HepG2 (cell line): ENCODE results near the gene MICALL2. TPM values are rescaled to one million over a fixed set of nuclear protein-coding genes. Genes with fewer than 3 reads are reported as not detected.

Experiments used
- CEBPG ChIP-seq: IDR thresholded peaks from 2 replicates; pipeline ENCODE4 v1.6.1; 2016
- FUBP1 ChIP-seq: sonication (generic); formaldehyde crosslinking; IDR thresholded peaks from 2 replicates; pipeline ENCODE4 v1.5.1; 2020; ENCODE audit warnings: missing genetic modification reagents, mild to moderate bottlenecking, borderline replicate concordance
- HIC2 ChIP-seq: sonication (generic); formaldehyde crosslinking; IDR thresholded peaks from 2 replicates; pipeline ENCODE4 v1.9.0; 2022; ENCODE audit warnings: low read depth, missing genetic modification reagents
- HINFP ChIP-seq: sonication (generic); formaldehyde crosslinking; IDR thresholded peaks from 2 replicates; pipeline ENCODE4 v1.4.0; 2020; ENCODE audit warnings: low read depth, mild to moderate bottlenecking, missing genetic modification reagents
- MTERF4 ChIP-seq: sonication (generic); formaldehyde crosslinking; IDR thresholded peaks from 2 replicates; pipeline ENCODE4 v1.8.0; 2023; ENCODE audit warnings: mild to moderate bottlenecking, missing genetic modification reagents
- PHF21A ChIP-seq: sonication (generic); formaldehyde crosslinking; IDR thresholded peaks from 2 replicates; pipeline ENCODE4 v1.5.0; 2020; ENCODE audit warnings: mild to moderate bottlenecking, missing genetic modification reagents
- ZBTB10 ChIP-seq: sonication (generic); formaldehyde crosslinking; IDR thresholded peaks from 2 replicates; pipeline ENCODE4 v1.4.0; 2020; ENCODE audit warnings: missing genetic modification reagents, borderline replicate concordance
- ZFP36L1 ChIP-seq: sonication (generic); formaldehyde crosslinking; IDR thresholded peaks from 2 replicates; pipeline ENCODE4 v1.8.0; 2022; ENCODE audit warnings: mild to moderate bottlenecking, missing genetic modification reagents, moderate library complexity
- ZFP62 ChIP-seq: sonication (generic); formaldehyde crosslinking; IDR thresholded peaks from 2 replicates; pipeline ENCODE4 v1.4.0; 2020; ENCODE audit warnings: missing genetic modification reagents
- ZNF275 ChIP-seq: sonication (generic); formaldehyde crosslinking; IDR thresholded peaks from 2 replicates; pipeline ENCODE4 v1.8.0; 2022; ENCODE audit warnings: missing genetic modification reagents, mild to moderate bottlenecking, inconsistent platforms, borderline replicate concordance
- ZNF513 ChIP-seq: sonication (generic); formaldehyde crosslinking; conservative IDR thresholded peaks from 2 replicates; pipeline ENCODE4 v1.5.0; 2020; ENCODE audit warnings: missing genetic modification reagents
- polyA plus RNA-seq, 8 experiments: library from polyadenylated mRNA; depleted of rRNA in 3 of 8; stranded (reverse) in 7 of 8; unstranded in 1 of 8; fragments of >200 nt; fragmentation: Illumina TruSeq in 4 of 8; extraction: Trizol in 4 of 8; gene quantifications; 2 replicates each; pipeline versions ENCODE4 v1.2.1 to v1.2.3, GENCODE V29; 2011 to 2016; ENCODE audit warnings: low read depth in 4 of 8, missing spikeins in 1 of 8, mixed read lengths in 1 of 8; ENCODE audit not compliant: insufficient read depth in 1 of 8
- total RNA-seq, 5 experiments: library from RNA; depleted of rRNA; stranded (reverse); fragments of >200 nt; fragmentation: Illumina TruSeq; extraction: Trizol; gene quantifications; 2 replicates each; pipeline ENCODE4 v1.2.3, GENCODE V29; 2016; ENCODE audit warnings: low read depth in 1 of 5

Gene MICALL2
- total and polyA plus RNA-seq, 2 of the 13 experiments (the other 11 are each of a cell fraction or from before 2014, with no cell fraction given): 5.8 to 12.4 TPM

GRCh38 chr7:1457949-1458682 is 1.2 kb downstream of the MICALL2 start (continued):
- 0 out of 2 replicates have a peak, but pooled peaks have one; percentile 52 for TF ChIP-seq MTERF4
- TF ChIP-seq ZFP62 (CRISPR knock-in tag): no peak
- peak; percentile 6; the same call in 1 of the 2 replicates for TF ChIP-seq PHF21A (CRISPR knock-in tag)
- no peak for TF ChIP-seq ZBTB10
- TF ChIP-seq ZNF513: no peak
- peak; percentile 89 for TF ChIP-seq CEBPG (CRISPR knock-in tag)
- TF ChIP-seq HINFP (CRISPR knock-in tag): no peak
- no peak for TF ChIP-seq ZFP36L1
- no peak for TF ChIP-seq FUBP1 (CRISPR knock-in tag)
- TF ChIP-seq HIC2 (CRISPR knock-in tag): 0 out of 2 replicates have a peak, but pooled peaks have one; percentile 10
- no peak for TF ChIP-seq ZNF275 (CRISPR knock-in tag)
